GM19238 (cell line): ENCODE measurements around the gene ACHE.

Experiments used
- DNase-seq: peaks from one replicate; pipeline ENCODE4 v3.0.0; 2011; ENCODE audit warnings: low spot score; ENCODE audit not compliant: insufficient read length

The ACHE gene

DNA sequence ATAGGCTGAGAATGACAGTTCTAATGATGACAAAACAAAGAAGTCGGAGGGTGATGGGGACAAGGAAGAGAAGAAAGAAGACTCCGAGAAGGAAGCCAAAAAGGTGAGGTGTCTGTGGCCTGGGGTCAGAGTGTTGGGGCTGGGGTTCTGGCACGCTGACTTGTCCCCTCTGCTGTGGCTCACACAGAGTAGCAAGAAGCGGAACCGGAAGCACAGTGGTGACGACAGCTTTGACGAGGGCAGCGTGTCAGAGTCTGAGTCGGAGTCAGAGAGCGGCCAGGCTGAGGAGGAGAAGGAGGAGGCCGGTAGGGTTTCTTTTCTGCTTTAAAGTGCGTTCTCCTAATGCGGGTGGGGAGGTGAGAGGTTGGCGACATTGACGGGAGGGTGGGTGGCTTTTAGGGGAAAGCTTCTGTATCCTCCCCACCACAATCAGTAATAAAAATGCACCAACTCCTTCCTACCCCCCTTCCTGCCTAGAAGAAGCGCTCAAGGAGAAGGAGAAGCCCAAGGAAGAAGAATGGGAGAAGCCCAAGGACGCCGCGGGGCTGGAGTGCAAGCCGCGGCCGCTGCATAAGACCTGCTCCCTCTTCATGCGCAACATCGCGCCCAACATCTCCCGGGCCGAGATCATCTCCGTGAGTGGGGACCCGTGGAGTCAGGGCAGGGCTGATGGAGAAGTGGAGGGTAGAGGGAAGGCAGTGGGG, 10.8 kb downstream of the ACHE start:
- no peak for DNase-seq

DNA sequence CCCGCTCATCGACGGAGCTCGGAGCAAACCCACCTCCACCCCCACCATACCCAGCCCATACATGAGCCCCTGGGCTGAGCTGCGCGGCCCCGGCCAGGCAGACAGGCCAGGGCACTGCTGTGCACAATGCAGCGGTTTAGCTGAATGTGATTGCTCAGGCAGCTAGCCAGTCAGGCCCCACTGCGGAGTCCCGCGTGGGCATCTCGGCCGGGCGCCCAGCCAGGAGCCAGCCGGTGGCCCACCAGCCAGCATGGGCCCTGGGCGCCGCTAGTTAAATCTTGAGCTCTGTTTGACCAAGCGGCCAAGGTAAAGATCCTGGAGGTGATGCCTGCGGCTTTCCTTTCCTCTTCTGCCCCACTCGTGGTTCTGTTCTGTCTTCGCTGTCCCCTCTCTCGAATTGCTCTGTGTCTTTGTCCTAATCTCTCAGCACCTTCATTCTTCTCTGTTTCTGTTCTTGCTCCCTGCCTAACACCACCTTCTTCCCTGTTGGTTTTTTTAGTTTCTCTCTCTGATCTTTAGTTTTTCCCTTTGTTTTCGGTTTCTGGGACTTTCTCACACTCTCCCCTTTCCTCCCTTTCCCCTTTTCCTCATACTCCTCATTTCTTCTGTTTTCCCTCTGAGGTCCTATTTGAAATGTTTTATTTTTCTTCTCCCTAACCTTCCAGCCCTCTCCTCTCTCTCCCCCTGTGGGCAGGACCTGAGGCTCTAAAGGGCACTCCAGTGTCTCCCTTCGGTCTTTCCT, 12.7 kb downstream of the ACHE start:
- DNase-seq: no peak

DNA sequence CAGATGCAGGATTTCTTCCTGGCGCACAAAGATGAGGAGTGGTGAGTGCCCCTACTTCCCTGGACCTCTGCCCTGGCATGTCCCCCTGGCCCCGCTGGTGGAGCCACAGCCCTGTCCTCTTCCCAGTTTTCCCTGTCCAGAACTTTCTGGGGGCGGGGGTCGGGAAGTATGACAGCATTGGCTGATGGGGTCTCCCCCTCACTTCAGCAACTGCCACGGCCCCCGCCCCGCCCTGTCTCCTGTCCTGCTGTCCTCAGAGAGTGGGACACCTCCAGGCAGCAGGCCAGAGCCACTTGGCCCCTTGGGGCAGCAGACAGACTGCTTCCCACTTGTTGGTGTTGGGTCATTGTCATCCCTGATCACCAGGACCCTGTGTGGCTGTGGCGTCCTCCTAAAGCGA, 13.5 kb downstream of the ACHE start:
- DNase-seq: no peak

DNA sequence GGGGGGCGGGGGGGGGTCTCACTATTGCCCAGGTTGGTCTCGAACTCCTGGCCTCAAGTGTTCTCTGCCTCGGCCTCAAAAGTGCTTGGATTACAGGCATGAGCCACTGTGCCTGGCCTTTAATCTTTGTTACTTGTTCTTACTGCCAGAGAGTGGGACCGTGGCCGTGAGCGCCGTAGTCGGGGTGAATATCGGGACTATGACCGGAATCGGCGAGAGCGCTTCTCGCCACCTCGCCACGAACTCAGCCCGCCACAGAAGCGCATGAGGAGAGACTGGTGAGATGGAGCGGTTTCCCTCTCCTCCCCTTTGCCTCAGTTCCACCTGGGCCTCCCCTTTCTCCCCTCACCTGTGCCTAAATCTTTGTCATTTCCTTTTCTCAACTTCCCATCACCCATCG, 14.6 kb downstream of the ACHE start:
- DNase-seq: no peak

GRCh38 chr7:100880645-100881044, 15.0 kb downstream of the ACHE start:
- no peak for DNase-seq

GRCh38 chr7:100879685-100880261, 15.9 kb downstream of the ACHE start:
- DNase-seq: no peak

GRCh38 chr7:100878685-100879084, 17.0 kb downstream of the ACHE start:
- DNase-seq: no peak

DNA sequence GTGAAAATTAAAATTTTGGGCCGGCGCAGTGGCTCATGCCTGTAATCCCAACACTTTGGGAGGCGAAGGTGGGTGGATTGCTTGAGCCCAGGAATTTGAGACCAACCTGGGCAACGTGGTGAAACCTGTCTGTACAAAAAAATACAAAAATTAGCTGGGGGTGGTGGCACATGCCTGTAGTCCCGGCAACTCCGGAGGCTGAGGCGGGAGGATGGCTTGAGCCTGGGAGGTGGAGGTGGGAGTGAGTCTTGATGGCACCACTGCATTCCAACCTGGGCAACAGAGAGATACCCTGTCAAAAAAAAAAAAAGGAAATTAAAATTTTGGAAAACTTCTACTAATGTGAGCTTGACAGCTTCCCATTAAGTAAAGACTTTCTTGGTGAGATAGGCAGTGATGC, 17.7 kb downstream of the ACHE start:
- no peak for DNase-seq

DNA sequence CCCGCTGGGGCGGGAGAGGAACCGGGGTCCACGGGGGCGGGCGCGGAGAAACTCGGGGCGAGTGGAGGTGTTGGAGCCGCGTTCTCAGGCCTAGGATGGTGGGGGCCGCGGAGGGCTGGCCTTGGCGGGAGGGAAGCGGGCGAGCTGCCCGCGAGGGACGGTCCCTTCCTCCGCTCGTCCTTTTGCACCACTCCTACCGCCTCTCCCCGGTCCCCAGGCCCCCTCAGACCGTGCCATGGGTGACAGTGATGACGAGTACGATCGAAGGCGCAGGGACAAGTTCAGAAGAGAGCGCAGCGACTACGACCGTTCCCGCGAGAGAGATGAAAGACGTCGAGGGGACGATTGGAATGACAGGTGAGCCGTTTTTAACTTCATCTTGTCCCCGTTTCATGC, 20.3 kb downstream of the ACHE start:
- no peak for DNase-seq

GRCh38 chr7:100874577-100875355, 20.9 kb downstream of the ACHE start, which contains the start of gene SRRT:
SRRT (plus strand) TSS chr7:100875103; CDS start chr7:100875591, 488 bp downstream.
- peak; percentile 97 for DNase-seq

GRCh38 chr7:100874300-100874576, 21.4 kb downstream of the ACHE start:
- DNase-seq: no peak

GRCh38 chr7:100873599-100874299, 21.9 kb downstream of the ACHE start:
- DNase-seq: no peak

DNA sequence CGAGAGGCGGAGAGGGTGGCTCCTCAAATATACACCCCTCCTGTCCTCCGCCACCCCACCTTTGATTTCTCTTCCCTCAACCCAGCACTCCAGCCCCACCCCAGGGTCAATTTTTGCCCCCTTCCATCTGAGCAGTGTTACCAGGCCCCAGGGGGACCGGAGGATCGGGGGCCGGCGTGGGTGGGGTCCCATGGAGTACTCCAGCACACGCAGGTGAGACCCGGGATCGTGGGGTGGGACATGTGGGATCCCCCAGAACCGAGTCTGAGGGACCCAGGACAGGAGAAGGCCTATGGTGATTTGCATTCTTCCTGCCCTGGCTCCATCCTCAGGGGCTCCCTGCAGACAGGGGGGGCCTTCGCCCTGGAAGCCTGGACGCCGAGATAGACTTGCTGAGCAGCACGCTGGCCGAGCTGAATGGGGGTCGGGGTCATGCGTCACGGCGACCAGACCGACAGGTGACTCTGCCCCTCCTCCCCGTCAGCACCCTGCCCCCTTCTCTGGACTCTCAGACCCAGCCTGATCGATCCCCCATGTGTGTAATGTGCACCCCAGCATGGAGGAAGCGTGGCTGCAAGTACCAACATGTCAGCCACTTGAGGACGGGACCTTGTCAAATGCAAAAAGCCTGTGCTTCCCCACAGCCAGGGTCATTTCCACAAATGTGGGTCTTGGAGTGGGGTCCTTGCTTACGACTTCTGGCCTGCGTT, 27.8 kb downstream of the ACHE start:
- no peak for DNase-seq

DNA sequence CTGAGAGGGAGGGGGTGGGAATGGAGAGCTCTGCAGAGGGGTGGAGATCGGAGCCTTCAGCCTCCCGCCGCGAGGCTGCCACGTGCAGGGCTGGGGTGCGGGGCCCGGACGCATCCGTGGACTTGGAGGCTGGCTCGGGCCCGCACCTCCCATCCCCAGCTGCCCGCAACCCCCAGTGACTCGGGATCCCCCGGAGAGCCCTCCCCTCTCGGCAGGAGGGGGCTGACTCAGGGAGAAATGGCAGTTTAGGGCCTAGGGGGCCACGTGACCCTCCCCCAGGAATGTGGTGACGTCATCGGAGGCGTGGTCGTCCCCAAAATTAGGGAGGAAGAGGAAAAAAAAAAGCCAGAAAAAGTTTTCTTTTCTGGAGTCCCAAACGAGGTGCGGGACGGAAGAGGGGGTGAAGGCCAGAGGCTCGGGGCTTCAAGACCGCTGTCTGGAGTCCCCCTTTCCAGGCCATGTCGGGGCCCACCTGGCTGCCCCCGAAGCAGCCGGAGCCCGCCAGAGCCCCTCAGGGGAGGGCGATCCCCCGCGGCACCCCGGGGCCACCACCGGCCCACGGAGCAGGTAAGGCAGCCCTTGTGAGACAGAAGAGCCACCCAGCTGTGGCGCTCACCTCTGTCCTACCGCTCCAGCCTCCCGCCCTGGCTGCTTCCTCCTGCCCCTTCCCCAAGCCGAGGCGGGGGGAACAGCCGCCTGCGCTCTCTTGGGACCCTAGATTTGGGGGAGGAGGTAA, 28.5 kb downstream of the ACHE start, which contains the start of gene TRIP6:
Gene TRIP6 (plus strand): TSS at position 348 of the 736 bp plus-strand sequence. CDS start 111 bp downstream, at position 459.
- peak; percentile 81 for DNase-seq

DNA sequence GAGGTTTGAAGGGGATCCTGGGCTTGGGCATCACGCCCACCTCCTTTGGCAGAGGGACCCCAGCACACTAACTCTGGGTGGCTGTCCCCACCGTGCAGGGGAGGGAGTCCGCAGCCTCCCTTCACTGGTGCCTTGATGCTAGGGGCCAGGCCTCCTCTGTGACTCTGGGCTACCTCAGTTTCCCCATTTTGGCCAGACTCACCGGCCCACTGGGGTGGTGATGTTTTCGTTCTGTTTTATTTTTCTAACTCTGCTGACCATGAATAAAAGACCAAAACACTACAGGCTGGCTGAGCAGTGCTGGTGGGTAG, 29.0 kb downstream of the ACHE start:
- DNase-seq: no peak

DNA sequence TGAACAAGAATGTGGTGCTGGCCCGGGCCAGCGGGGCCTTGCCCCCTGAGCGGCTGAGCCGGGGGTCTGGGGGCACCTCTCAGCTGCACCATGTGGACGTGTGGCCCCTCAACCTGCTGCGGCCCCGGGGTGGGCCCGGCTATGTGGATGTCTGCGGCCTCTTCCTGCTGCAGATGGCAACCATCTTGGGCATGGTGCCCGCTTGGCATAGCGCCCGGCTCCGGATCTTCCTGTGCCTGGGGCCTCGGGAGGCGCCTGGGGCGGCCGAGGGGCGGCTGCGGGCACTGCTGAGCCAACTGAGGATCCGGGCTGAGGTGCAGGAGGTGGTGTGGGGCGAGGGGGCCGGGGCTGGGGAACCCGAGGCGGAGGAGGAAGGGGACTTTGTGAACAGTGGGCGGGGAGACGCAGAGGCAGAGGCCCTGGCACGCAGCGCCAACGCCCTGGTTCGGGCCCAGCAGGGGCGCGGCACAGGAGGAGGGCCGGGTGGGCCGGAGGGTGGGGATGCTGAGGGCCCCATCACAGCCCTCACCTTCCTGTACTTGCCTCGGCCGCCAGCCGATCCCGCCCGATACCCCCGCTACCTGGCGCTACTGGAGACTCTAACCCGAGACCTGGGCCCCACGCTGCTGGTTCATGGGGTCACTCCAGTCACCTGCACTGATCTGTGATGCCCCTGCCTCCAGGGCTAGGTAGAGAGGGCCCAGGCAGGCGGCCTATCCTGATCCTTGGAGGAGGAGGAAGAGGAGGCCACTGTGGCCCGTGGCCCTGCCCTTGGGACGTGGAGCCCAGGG, 29.6 kb downstream of the ACHE start:
- DNase-seq: no peak

DNA sequence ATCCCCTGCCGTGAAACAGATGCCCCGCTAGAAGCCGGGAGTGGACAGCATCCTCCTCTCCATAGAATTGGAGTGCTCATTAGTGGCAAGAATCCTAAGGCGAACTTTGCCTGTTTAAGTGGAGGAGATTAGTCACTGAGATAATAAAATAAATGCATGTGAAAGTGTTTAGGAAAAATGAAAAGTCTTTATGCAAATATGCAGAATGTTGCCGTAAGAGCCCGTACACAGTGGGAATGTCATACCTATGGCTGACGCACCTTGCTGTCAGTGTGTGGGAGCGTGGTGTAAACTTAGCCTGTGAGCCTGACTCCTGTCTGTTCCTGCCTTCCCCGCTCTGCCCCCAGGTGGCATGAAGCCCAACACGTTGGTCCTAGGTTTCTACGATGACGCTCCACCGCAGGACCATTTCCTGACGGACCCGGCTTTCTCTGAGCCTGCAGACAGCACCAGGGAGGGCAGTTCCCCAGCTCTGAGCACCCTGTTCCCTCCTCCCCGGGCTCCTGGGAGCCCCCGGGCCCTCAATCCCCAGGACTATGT, 30.2 kb downstream of the ACHE start:
- no peak for DNase-seq

DNA sequence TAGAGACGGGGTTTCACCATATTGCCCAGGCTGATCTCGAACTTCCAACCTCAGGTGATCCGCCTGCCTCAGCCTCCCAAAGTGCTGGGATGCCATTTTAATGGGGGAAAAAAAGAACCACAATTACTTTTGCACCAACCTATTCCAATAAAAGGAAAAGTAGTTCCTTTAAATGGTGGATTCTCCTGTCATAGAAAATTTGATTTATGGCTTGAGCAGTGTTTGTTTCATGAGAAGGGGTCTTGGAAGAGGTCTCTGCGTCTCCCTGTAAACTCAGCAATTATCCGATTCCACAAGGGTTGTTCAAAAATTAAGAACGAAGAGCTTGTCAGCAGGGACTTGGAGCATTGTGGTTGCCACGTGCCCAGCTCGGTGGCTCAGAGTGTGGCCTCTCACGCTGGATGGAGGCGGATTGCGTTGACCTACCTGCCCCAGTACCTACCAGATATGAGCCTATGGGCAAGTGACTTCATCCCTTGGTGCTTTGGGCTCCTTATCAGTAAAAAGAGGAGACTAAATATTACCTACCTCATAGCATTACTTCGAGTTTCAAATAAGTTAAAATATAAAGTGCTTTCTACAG, 31.3 kb downstream of the ACHE start:
- DNase-seq: no peak
